Neural cell (in vitro differentiated cells): ENCODE data around the gene SMIM35. TPM values are rescaled to one million over a fixed set of nuclear protein-coding genes. Genes with fewer than 3 reads are reported as not detected.

Source experiments
- H2AFZ ChIP-seq: fragments of 200-600, 300-800 bp; sonication (generic), shearing (Covaris generic); 2 replicates; pipeline ENCODE4 v1.6.0; 2014; ENCODE audit warnings: low read depth, mild to moderate bottlenecking, antibody characterized with exemption, low read length, moderate library complexity
- H3F3A ChIP-seq: fragments of 200-600 bp; shearing (Covaris generic); 2 replicates; pipeline ENCODE4 v1.6.1; 2016; ENCODE audit warnings: mild to moderate bottlenecking, moderate library complexity, mixed read lengths, antibody characterized with exemption, low read length; ENCODE audit not compliant: insufficient read depth, poor library complexity, severe bottlenecking
- H3K27ac ChIP-seq: fragments of 200-600, 300-800 bp; sonication (generic), shearing (Covaris generic); 2 replicates; pipeline ENCODE4 v1.5.1; 2014; ENCODE audit warnings: mild to moderate bottlenecking, low read length, moderate library complexity
- H3K27me3 ChIP-seq: fragments of 300-800, 200-600 bp; sonication (generic), shearing (Covaris generic); 2 replicates; pipeline ENCODE4 v1.6.0; 2014; ENCODE audit warnings: mild to moderate bottlenecking, low read depth, low read length, moderate library complexity; ENCODE audit not compliant: insufficient read depth
- H3K36me3 ChIP-seq: fragments of 300-800, 200-600 bp; sonication (generic), shearing (Covaris generic); 2 replicates; pipeline ENCODE4 v1.5.1; 2014; ENCODE audit warnings: mild to moderate bottlenecking, antibody characterized with exemption, low read length, moderate library complexity; ENCODE audit not compliant: insufficient read depth
- H3K4me2 ChIP-seq: fragments of 300-800, 200-600 bp; sonication (generic), shearing (Covaris generic); 2 replicates; pipeline ENCODE4 v1.6.0; 2014; ENCODE audit warnings: mild to moderate bottlenecking, low read length
- H3K4me3 ChIP-seq: fragments of 300-800, 200-600 bp; sonication (generic), shearing (Covaris generic); 2 replicates; pipeline ENCODE4 v1.5.1; 2014; ENCODE audit warnings: mild to moderate bottlenecking, low read length, moderate library complexity
- H3K79me2 ChIP-seq: fragments of 200-600 bp; shearing (Covaris generic); replicated peaks from 2 replicates; pipeline ENCODE4 v1.6.0; 2014; ENCODE audit warnings: mild to moderate bottlenecking, low read length, moderate library complexity; ENCODE audit not compliant: insufficient read depth
- H3K9ac ChIP-seq: fragments of 300-800, 200-600 bp; sonication (generic), shearing (Covaris generic); 2 replicates; pipeline ENCODE4 v1.6.1; 2016; ENCODE audit warnings: mild to moderate bottlenecking, low read length, mixed read lengths
- H3K9me2 ChIP-seq: fragments of 200-600 bp; shearing (Covaris generic); 2 replicates; pipeline ENCODE4 v1.6.1; 2016; ENCODE audit warnings: mild to moderate bottlenecking, low read length, mixed read lengths; ENCODE audit not compliant: insufficient read depth
- H3K9me3 ChIP-seq: fragments of 200-600, 300-800 bp; sonication (generic), shearing (Covaris generic); 2 replicates; pipeline ENCODE4 v1.6.1; 2016; ENCODE audit warnings: mild to moderate bottlenecking, mixed run types, low read length, moderate library complexity, mixed read lengths
- H4K20me1 ChIP-seq: fragments of 200-600 bp; shearing (Covaris generic); 2 replicates; pipeline ENCODE4 v1.6.1; 2016; ENCODE audit warnings: mild to moderate bottlenecking, mixed run types; ENCODE audit not compliant: insufficient read depth
- EP300 ChIP-seq: fragments of 450-650 bp; conservative IDR thresholded peaks from 2 replicates; pipeline ENCODE4 v1.6.1; 2014; ENCODE audit warnings: antibody characterized with exemption, mild to moderate bottlenecking, moderate library complexity; ENCODE audit not compliant: poor library complexity, severe bottlenecking
- EZH2 ChIP-seq: fragments of 200-600, 300-800 bp; shearing (Covaris generic), sonication (generic); IDR thresholded peaks from 2 replicates; pipeline ENCODE4 v1.6.1; 2014; ENCODE audit warnings: antibody characterized with exemption, low read length, borderline replicate concordance, mild to moderate bottlenecking; ENCODE audit not compliant: insufficient read depth, poor library complexity, severe bottlenecking
- MXI1 ChIP-seq: fragments of 450-650 bp; conservative IDR thresholded peaks from 2 replicates; pipeline ENCODE4 v1.6.1; 2014; ENCODE audit warnings: antibody characterized with exemption, mild to moderate bottlenecking; ENCODE audit not compliant: poor library complexity, severe bottlenecking
- POLR2AphosphoS5 ChIP-seq: IDR thresholded peaks from 2 replicates; pipeline ENCODE4 v1.6.1; 2012
- RAD21 ChIP-seq: fragments of 450-650 bp; conservative IDR thresholded peaks from 2 replicates; pipeline ENCODE4 v1.6.1; 2014; ENCODE audit warnings: antibody characterized with exemption, mild to moderate bottlenecking, moderate library complexity
- REST ChIP-seq: IDR thresholded peaks from 2 replicates; pipeline ENCODE4 v1.6.1; 2012; ENCODE audit warnings: borderline replicate concordance
- SMC3 ChIP-seq: fragments of 450-650 bp; conservative IDR thresholded peaks from 2 replicates; pipeline ENCODE4 v1.6.1; 2014; ENCODE audit warnings: antibody characterized with exemption, mild to moderate bottlenecking, moderate library complexity; ENCODE audit not compliant: poor library complexity
- TAF1 ChIP-seq: IDR thresholded peaks from 2 replicates; pipeline ENCODE4 v1.6.1; 2012; ENCODE audit warnings: low read depth
- polyA plus RNA-seq: library from polyadenylated mRNA; depleted of rRNA; stranded (reverse); fragments of >200 nt; gene quantifications from 2 replicates; pipeline ENCODE4 v1.2.3, GENCODE V29; 2014
- TF ChIP-seq, protein P1 (sequence below): fragments of 450-650 bp; IDR thresholded peaks from 2 replicates; pipeline ENCODE4 v1.5.1; 2014; ENCODE audit warnings: antibody characterized with exemption, mild to moderate bottlenecking, moderate library complexity; ENCODE audit not compliant: poor library complexity, severe bottlenecking

SMIM35 gene
- polyA plus RNA-seq, 1 donor from 2014 or later = not detected

GRCh38 chr11:117969160-117969991 lies 117.4 kb downstream of the SMIM35 start:
- no peak for TF ChIP-seq RAD21
- TF ChIP-seq SMC3 = no peak
- TF ChIP-seq EP300 = no peak
- TF ChIP-seq, protein P1, sequence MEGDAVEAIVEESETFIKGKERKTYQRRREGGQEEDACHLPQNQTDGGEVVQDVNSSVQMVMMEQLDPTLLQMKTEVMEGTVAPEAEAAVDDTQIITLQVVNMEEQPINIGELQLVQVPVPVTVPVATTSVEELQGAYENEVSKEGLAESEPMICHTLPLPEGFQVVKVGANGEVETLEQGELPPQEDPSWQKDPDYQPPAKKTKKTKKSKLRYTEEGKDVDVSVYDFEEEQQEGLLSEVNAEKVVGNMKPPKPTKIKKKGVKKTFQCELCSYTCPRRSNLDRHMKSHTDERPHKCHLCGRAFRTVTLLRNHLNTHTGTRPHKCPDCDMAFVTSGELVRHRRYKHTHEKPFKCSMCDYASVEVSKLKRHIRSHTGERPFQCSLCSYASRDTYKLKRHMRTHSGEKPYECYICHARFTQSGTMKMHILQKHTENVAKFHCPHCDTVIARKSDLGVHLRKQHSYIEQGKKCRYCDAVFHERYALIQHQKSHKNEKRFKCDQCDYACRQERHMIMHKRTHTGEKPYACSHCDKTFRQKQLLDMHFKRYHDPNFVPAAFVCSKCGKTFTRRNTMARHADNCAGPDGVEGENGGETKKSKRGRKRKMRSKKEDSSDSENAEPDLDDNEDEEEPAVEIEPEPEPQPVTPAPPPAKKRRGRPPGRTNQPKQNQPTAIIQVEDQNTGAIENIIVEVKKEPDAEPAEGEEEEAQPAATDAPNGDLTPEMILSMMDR = no peak
- no peak for TF ChIP-seq TAF1
- no peak for TF ChIP-seq MXI1
- TF ChIP-seq REST = no peak
- Histone ChIP-seq H3K36me3 (no peaks in the 10 kb centered on the region), H3F3A (no peaks in the 10 kb centered on the region)

DNA sequence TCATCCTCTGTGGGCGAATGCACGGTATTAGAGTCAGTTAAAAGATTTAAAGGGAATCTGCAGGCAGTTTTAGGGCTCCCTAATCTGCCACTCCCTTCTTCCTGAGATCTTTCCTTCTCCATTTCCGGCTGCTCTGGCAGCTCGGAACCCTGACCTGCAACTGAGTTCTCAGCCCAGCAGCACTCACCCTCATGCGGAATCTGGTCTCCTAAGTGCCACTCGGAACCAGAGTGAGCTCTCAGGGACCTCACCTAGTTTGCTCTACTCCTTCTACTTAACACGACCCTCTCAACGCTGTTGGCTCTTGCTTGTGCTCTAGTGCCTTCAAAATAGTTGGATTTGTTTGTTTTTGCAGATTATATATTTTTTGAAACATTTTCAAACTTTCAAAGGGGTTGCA lies 119.9 kb downstream of the SMIM35 start:
- no peaks in the 10 kb centered on the region for H3K9me3 ChIP-seq
- H2AFZ ChIP-seq = no peak overlapping the region
- H3K4me3 ChIP-seq = no peak overlapping the region
- H3K9ac ChIP-seq = no peak overlapping the region
- H3K27me3 ChIP-seq = no peaks in the 10 kb centered on the region
- H3K4me2 ChIP-seq = no peak overlapping the region
- no peaks in the 10 kb centered on the region for H3F3A ChIP-seq
- no peak overlapping the region for H3K27ac ChIP-seq
- no peaks in the 10 kb centered on the region for H3K36me3 ChIP-seq
- no peaks in the 10 kb centered on the region for H4K20me1 ChIP-seq
- H3K9me2 ChIP-seq = no peaks in the 10 kb centered on the region
- H3K79me2 ChIP-seq = no peaks in the 10 kb centered on the region
- TF ChIP-seq POLR2AphosphoS5 (no peak), RAD21 (no peak), EP300 (no peak), SMC3 (no peak), EZH2 (no peak), REST (no peak), MXI1 (no peak), TAF1 (no peak)
- TF ChIP-seq, protein P1 = no peak

More at GRCh38 chr11:117969160-117969991, 117.4 kb downstream of the SMIM35 start:
- no peak overlapping the region for H3K4me2 ChIP-seq
- no peaks in the 10 kb centered on the region for H3K9me2 ChIP-seq
- no peak overlapping the region for H3K9ac ChIP-seq
- no peaks in the 10 kb centered on the region for H4K20me1 ChIP-seq
- H3K4me3 ChIP-seq = no peak overlapping the region
- H3K79me2 ChIP-seq = no peaks in the 10 kb centered on the region
- no peaks in the 10 kb centered on the region for H3K9me3 ChIP-seq
- no peak overlapping the region for H2AFZ ChIP-seq
- no peak overlapping the region for H3K27ac ChIP-seq
- no peaks in the 10 kb centered on the region for H3K27me3 ChIP-seq
